Glutamatergic neuron (in vitro differentiated cells): ENCODE measurements around the gene GNAZ. TPM values are rescaled to one million over a fixed set of nuclear protein-coding genes. Genes with fewer than 3 reads are reported as not detected.

Experiments used
- DNase-seq: peaks from one replicate; pipeline ENCODE4 v3.0.0; 2022
- H3K27ac Mint-ChIP-seq: one replicate; pipeline ENCODE4 v1.8.0; 2020; ENCODE audit warnings: mild to moderate bottlenecking, mixed read lengths, inconsistent platforms; ENCODE audit not compliant: unreplicated experiment
- H3K27me3 Mint-ChIP-seq: one replicate; pipeline ENCODE4 v1.8.0; 2020; ENCODE audit warnings: mild to moderate bottlenecking, moderate library complexity, mixed read lengths, inconsistent platforms; ENCODE audit not compliant: unreplicated experiment
- H3K36me3 Mint-ChIP-seq: one replicate; pipeline ENCODE4 v1.8.0; 2020; ENCODE audit warnings: mild to moderate bottlenecking, mixed read lengths, inconsistent platforms; ENCODE audit not compliant: unreplicated experiment
- H3K4me1 Mint-ChIP-seq: one replicate; pipeline ENCODE4 v1.8.0; 2020; ENCODE audit warnings: mild to moderate bottlenecking, low read depth, mixed read lengths, inconsistent platforms; ENCODE audit not compliant: unreplicated experiment
- H3K4me3 Mint-ChIP-seq: one replicate; pipeline ENCODE4 v1.8.0; 2020; ENCODE audit warnings: mild to moderate bottlenecking, mixed read lengths, inconsistent platforms; ENCODE audit not compliant: unreplicated experiment
- H3K9me3 Mint-ChIP-seq: one replicate; pipeline ENCODE4 v1.8.0; 2020; ENCODE audit warnings: mild to moderate bottlenecking, moderate library complexity, mixed read lengths, inconsistent platforms; ENCODE audit not compliant: unreplicated experiment
- total RNA-seq: library from RNA; stranded (reverse); fragmentation: NEBNext Ultra II Directional; extraction: Animal tissue kit (Norgen Biotek cat#: 25700); gene quantifications from one replicate; pipeline ENCODE4 v1.2.1, GENCODE V29; 2021; ENCODE audit not compliant: unreplicated experiment
- TF ChIP-seq, protein P1 (sequence below): fragments of 200-600 bp; sonication (generic); IDR thresholded peaks from one replicate; pipeline ENCODE4 v1.5.0; 2021; ENCODE audit not compliant: partially characterized antibody, unreplicated experiment

Gene GNAZ
- total RNA-seq, 1 donor from 2014 or later, result 82.5 TPM

DNA sequence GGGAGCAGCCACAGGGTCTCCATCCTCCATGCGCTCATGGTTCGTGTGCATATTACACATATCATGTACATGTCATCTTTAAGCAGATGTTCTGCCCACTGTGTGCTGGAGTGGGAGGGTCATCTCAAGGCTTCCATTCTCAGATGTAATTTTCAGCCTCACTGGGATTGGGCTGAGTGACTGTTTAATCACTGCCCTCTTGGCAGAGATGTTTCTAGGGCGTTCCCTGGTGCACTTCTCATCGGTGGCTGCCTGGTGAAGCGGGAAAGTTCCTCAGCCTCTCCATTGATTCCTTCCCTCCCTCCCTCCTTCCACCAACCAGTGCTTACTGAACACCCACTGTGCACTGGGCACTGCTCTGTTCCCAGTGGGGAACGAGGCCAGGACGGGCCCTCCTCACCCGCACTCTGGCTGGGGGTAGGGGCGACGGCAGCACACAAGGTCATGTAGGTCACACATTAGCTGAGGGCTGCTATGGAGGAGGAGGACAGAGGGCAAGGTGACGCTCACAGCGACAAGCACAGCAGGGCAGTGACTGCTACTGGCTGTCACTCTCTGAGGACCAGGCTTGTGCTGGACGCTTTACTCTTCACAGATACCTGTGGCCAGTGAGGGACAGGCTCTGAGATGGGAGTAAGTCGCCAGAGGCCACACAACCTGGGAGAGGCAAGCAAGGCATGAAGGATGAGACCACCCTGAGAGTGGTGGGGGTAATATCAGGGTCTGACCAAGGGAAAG is 22.9 kb downstream of the GNAZ start:
- peaks cover 15% of the 10 kb centered on the region for H3K27me3 Mint-ChIP-seq
- no peak for DNase-seq
- no peak overlapping the region for H3K4me3 Mint-ChIP-seq
- H3K9me3 Mint-ChIP-seq, result peaks cover 8% of the 10 kb centered on the region
- no peak overlapping the region for H3K27ac Mint-ChIP-seq
- peaks cover 12% of the 10 kb centered on the region for H3K4me1 Mint-ChIP-seq
- TF ChIP-seq, protein P1, sequence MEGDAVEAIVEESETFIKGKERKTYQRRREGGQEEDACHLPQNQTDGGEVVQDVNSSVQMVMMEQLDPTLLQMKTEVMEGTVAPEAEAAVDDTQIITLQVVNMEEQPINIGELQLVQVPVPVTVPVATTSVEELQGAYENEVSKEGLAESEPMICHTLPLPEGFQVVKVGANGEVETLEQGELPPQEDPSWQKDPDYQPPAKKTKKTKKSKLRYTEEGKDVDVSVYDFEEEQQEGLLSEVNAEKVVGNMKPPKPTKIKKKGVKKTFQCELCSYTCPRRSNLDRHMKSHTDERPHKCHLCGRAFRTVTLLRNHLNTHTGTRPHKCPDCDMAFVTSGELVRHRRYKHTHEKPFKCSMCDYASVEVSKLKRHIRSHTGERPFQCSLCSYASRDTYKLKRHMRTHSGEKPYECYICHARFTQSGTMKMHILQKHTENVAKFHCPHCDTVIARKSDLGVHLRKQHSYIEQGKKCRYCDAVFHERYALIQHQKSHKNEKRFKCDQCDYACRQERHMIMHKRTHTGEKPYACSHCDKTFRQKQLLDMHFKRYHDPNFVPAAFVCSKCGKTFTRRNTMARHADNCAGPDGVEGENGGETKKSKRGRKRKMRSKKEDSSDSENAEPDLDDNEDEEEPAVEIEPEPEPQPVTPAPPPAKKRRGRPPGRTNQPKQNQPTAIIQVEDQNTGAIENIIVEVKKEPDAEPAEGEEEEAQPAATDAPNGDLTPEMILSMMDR, result no peak
- no peaks in the 10 kb centered on the region for H3K36me3 Mint-ChIP-seq

DNA sequence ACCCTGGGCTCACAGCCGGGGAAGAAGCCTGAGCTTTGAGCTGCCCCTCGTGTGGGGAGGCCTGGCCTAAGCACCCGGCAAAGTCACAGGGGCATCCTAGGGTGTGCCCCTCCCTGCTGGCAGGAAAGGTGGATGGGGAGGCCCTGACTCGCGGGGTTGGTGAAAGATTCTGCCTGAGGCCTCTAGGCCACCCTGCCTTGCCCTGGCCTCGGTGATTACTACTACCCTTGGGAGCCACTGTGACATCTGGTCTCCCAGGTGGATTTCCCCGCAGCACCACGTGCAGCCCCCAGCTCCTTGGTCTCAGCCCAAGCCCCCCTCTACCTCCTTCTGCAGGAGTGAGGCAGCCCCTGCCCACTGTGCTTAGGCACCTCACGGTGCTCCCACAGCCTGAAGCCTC is 23.9 kb downstream of the GNAZ start:
- no peak for DNase-seq
- Mint-ChIP-seq H3K4me1 (peaks cover 12% of the 10 kb centered on the region), H3K4me3 (no peak overlapping the region), H3K27me3 (peaks cover 15% of the 10 kb centered on the region), H3K36me3 (no peaks in the 10 kb centered on the region), H3K9me3 (peaks cover 8% of the 10 kb centered on the region), H3K27ac (no peak overlapping the region)
- TF ChIP-seq, protein P1, result no peak

DNA sequence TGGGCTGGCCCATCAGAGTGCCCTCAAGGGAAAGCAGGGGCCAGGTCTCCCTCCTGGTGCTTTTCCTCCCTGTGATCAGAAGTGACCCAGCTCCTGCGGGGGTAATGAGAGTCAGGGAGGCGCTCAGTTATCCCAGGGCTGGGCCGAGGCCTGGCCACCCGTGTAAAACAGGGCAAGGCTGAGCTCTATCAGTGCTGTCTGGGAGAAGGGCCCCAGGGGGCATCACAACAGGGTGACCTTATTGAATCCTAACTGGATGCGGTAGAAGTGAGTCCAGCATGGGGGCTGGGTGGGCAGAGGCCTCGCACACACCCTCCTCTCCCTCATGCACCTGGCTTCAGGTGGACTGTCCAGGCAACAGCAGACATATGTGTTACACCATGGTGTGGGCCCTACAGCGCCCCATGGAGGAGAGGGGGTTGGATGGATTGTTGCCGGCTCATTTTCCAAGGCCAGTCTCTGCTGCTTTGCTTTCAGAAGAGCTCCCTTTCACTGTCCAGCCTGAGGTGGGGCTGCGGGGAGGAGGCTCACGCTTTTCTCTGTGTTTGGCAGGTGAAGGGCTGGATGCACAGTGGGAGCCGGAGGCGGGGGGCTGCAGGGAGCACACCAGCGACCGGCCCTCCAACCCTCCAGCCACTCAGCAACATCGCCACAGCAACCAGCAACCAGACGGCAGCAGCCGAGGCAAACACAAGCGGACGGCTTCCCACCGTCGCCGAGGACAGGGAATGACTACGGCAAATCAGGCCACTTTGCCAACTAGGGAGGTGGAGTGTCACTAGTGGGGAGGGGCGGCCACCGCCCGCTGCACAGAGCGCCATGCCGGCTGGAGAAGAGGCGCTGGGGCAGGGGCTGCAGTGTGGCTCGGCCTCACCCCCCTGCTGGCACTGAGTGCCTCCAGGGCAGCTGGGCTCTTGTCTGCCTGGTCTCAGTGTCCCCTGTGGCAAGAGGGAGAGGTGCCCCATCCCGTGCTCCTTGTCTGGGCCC is 24.7 kb downstream of the GNAZ start:
- Mint-ChIP-seq H3K36me3 (no peaks in the 10 kb centered on the region), H3K4me1 (peaks cover 12% of the 10 kb centered on the region), H3K27ac (no peak overlapping the region), H3K9me3 (peaks cover 8% of the 10 kb centered on the region), H3K4me3 (no peak overlapping the region), H3K27me3 (peaks cover 15% of the 10 kb centered on the region)
- TF ChIP-seq, protein P1, result no peak
- no peak for DNase-seq

DNA sequence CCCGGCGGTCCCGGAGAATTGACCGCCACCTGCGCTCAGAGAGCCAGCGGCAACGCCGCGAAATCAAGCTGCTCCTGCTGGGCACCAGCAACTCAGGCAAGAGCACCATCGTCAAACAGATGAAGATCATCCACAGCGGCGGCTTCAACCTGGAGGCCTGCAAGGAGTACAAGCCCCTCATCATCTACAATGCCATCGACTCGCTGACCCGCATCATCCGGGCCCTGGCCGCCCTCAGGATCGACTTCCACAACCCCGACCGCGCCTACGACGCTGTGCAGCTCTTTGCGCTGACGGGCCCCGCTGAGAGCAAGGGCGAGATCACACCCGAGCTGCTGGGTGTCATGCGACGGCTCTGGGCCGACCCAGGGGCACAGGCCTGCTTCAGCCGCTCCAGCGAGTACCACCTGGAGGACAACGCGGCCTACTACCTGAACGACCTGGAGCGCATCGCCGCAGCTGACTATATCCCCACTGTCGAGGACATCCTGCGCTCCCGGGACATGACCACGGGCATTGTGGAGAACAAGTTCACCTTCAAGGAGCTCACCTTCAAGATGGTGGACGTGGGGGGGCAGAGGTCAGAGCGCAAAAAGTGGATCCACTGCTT is 25.5 kb downstream of the GNAZ start:
- Mint-ChIP-seq H3K36me3 (no peaks in the 10 kb centered on the region), H3K4me3 (no peak overlapping the region), H3K9me3 (peaks cover 8% of the 10 kb centered on the region), H3K4me1 (peaks cover 12% of the 10 kb centered on the region), H3K27ac (no peak overlapping the region), H3K27me3 (peaks cover 15% of the 10 kb centered on the region)
- TF ChIP-seq, protein P1, result no peak
- no peak for DNase-seq
